B cell (primary cell): ENCODE data around the gene EEF1B2. TPM values are rescaled to one million over a fixed set of nuclear protein-coding genes. Genes with fewer than 3 reads are reported as not detected.
"Not testable (repeated sequence)": the region's sequence is repeated elsewhere in the genome, so short reads cannot be mapped to it uniquely, and the experiment has no call there.

ENCODE experiments used
- ATAC-seq: fragments of 200-7000 bp; cut with Tn5 transposase; one replicate; pipeline ENCODE4 v1.10.0; 2021; ENCODE audit warnings: low read depth, mild to moderate bottlenecking, moderate number of reproducible peaks, moderate library complexity
- CTCF ChIA-PET: fragments of 350-600 bp; sonication (Branson Sonifier 250); formaldehyde crosslinking; loops from one replicate; lab custom pipeline; 2021; ENCODE audit warnings: antibody characterized with exemption, inconsistent platforms; lab: Charles Lee
- POLR2A ChIA-PET: fragments of 350-600 bp; sonication (Branson Sonifier 250); formaldehyde crosslinking; loops from one replicate; lab custom pipeline; 2021; ENCODE audit warnings: antibody characterized with exemption; lab: Charles Lee
- DNase-seq: peaks from one replicate; pipeline ENCODE4 v3.0.0; 2013
- H2AFZ ChIP-seq: 2 replicates; pipeline ENCODE4 v1.6.1; 2012; ENCODE audit warnings: mild to moderate bottlenecking, low read depth, low read length; ENCODE audit not compliant: insufficient read depth, poor library complexity, severe bottlenecking
- H3K27ac ChIP-seq, 2 donors: 1 replicate in 1 of 2; 2 replicates in 1 of 2; pipeline ENCODE4 v1.5.1; 2012 to 2013; ENCODE audit warnings: low read length in 2 of 2, mild to moderate bottlenecking in 2 of 2, moderate library complexity in 1 of 2
- H3K27me3 ChIP-seq, 4 experiments: fragments of 200-600 bp in 1 of 4; sonication (generic) in 1 of 4; replicated peaks in 1 of 4; 1 replicate in 2 of 4; 2 replicates in 2 of 4; pipeline versions ENCODE4 v1.6.1 to v1.7.0; 2013 to 2016; ENCODE audit warnings: low read length in 3 of 4, mild to moderate bottlenecking in 2 of 4, mixed read lengths in 1 of 4, moderate library complexity in 1 of 4; ENCODE audit not compliant: insufficient read depth in 4 of 4, control insufficient read depth in 3 of 4; ENCODE audit errors: control extremely low read depth in 1 of 4
- H3K36me3 ChIP-seq, 2 experiments: replicated peaks in 1 of 2; 1 replicate in 1 of 2; 2 replicates in 1 of 2; pipeline versions ENCODE4 v1.6.1 to v1.7.1; 2013; ENCODE audit warnings: low read length in 1 of 2; ENCODE audit not compliant: insufficient read depth in 2 of 2, control insufficient read depth in 1 of 2; ENCODE audit errors: control extremely low read depth in 1 of 2, extremely low read depth in 1 of 2
- H3K4me1 ChIP-seq, 2 donors: fragments of 200-600 bp in 1 of 2; sonication (generic) in 1 of 2; 1 replicate in 1 of 2; 2 replicates in 1 of 2; pipeline versions ENCODE4 v1.5.1 to v1.6.1; 2013 to 2017; ENCODE audit warnings: low read length in 2 of 2; ENCODE audit not compliant: control insufficient read depth in 2 of 2, insufficient read depth in 2 of 2
- H3K4me2 ChIP-seq: replicated peaks from 2 replicates; pipeline ENCODE3; 2012; ENCODE audit warnings: mild to moderate bottlenecking, low read depth, low read length; ENCODE audit not compliant: poor library complexity, severe bottlenecking
- H3K4me3 ChIP-seq, 5 experiments: fragments of 200-600 bp in 1 of 5; sonication (generic) in 1 of 5; 1 replicate in 3 of 5; 2 replicates in 2 of 5; pipeline versions ENCODE4 v1.5.1 to v1.7.0; 2011 to 2016; ENCODE audit warnings: low read length in 4 of 5, mild to moderate bottlenecking in 4 of 5, low read depth in 2 of 5, control low read depth in 1 of 5, moderate library complexity in 1 of 5; ENCODE audit not compliant: insufficient read depth in 1 of 5; ENCODE audit errors: control extremely low read depth in 1 of 5, extremely low read depth in 1 of 5
- H3K79me2 ChIP-seq: fragments of 200-600 bp; sonication (generic); one replicate; pipeline ENCODE4 v1.6.0; 2016; ENCODE audit warnings: low read length; ENCODE audit not compliant: control insufficient read depth, insufficient read depth
- H3K9ac ChIP-seq: fragments of 200-600 bp; sonication (generic); 2 replicates; pipeline ENCODE4 v1.6.1; 2017; ENCODE audit warnings: mild to moderate bottlenecking, low read length, moderate library complexity
- H3K9me3 ChIP-seq, 3 donors: one replicate each; pipeline versions ENCODE4 v1.6.1 to v1.7.1; 2013; ENCODE audit warnings: low read length in 2 of 3; ENCODE audit not compliant: control insufficient read depth in 2 of 3, insufficient read depth in 1 of 3; ENCODE audit errors: control extremely low read depth in 1 of 3
- H4K20me1 ChIP-seq: 2 replicates; pipeline ENCODE4 v1.6.0; 2012; ENCODE audit warnings: mild to moderate bottlenecking, low read length; ENCODE audit not compliant: insufficient read depth, control insufficient read depth, poor library complexity, severe bottlenecking
- H3K27ac Mint-ChIP-seq: one replicate; pipeline ENCODE4 v1.8.0; 2021; ENCODE audit warnings: mixed read lengths
- H3K27me3 Mint-ChIP-seq: one replicate; pipeline ENCODE4 v1.8.0; 2021; ENCODE audit warnings: mixed read lengths
- H3K4me1 Mint-ChIP-seq: one replicate; pipeline ENCODE4 v1.8.0; 2021; ENCODE audit warnings: mixed read lengths
- H3K4me3 Mint-ChIP-seq: one replicate; pipeline ENCODE4 v1.8.0; 2021; ENCODE audit warnings: mixed read lengths
- H3K9me3 Mint-ChIP-seq: one replicate; pipeline ENCODE4 v1.8.0; 2022; ENCODE audit warnings: mixed read lengths; ENCODE audit not compliant: insufficient read depth
- EZH2 ChIP-seq: IDR thresholded peaks from 2 replicates; pipeline ENCODE4 v1.6.1; 2012; ENCODE audit warnings: borderline replicate concordance, low read depth, mild to moderate bottlenecking, moderate library complexity, low read length; ENCODE audit not compliant: insufficient read depth, poor library complexity, severe bottlenecking
- WGBS: methylation state at CpG from one replicate; pipeline ENCODE4 v1.1.5; 2013; ENCODE audit warnings: missing lambda C conversion rate; ENCODE audit not compliant: insufficient coverage; 5-methylcytosine and 5-hydroxymethylcytosine counted together
- intact Hi-C: fragments of 100-400 bp; cut with micrococcal nuclease; formaldehyde crosslinking; loops from one replicate; pipeline ENCODE4 v1.10.0; 2022
- polyA plus RNA-seq: library from polyadenylated mRNA; depleted of rRNA; stranded (reverse); fragments of >200 nt; gene quantifications from 2 replicates; pipeline ENCODE4 v1.2.3, GENCODE V29; 2012
- total RNA-seq, 2 donors: library from RNA; stranded (reverse); fragments of 120-200 nt in 1 of 2; gene quantifications; 1 replicate in 1 of 2; 2 replicates in 1 of 2; pipeline versions ENCODE4 v1.2.3 to v1.2.4, GENCODE V29; 2013 to 2022
- TF ChIP-seq, protein P1 (sequence below): fragments of 200-600 bp; IDR thresholded peaks from one replicate; pipeline ENCODE4 v1.8.0; 2022; ENCODE audit warnings: antibody characterized with exemption, mild to moderate bottlenecking

The EEF1B2 gene
- total and polyA plus RNA-seq, 2 donors (not counting 1 experiment from before 2014, with no cell fraction given) = 815 to 862 TPM

DNA sequence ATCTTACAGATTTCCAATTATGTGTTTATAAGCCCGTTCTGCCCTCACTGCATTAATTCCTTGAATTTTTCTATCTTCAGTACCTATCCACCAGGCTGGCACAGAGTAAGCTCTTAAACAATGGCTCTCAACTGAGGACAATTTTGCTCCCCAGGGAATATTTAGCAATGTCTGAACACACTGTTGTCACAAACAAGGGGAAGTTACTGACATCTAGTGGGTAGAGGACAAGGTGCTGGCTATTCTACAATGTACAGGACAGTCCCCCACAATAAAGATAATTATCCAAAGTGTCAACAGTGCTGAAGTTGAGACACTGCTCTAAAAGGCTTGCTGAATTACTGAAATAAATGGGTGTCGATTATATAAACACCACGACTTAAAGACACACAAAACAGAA, 5.5 kb upstream of the EEF1B2 start:
- H3K9me3 ChIP-seq = no peaks in the 10 kb centered on the region
- DNase-seq (no peak), ATAC-seq (no peak)
- H3K4me3 Mint-ChIP-seq = no peak overlapping the region
- H3K9ac ChIP-seq = no peak overlapping the region
- ChIA-PET CTCF (interaction anchor here (1.0 to 1.1 kb wide), 3 partner anchors 9 to 68 kb away, joined by 3 read pairs; partner anchors contain the start of gene INO80D), POLR2A (no interaction called here)
- peaks cover 30% of the 10 kb centered on the region for H3K4me1 Mint-ChIP-seq
- H3K27me3 ChIP-seq = no peaks in the 10 kb centered on the region
- H3K27ac ChIP-seq = no peak overlapping the region
- peaks cover 68% of the 10 kb centered on the region for H3K79me2 ChIP-seq
- H3K4me3 ChIP-seq = no peak overlapping the region
- H3K4me1 ChIP-seq = peaks cover 7 to 11% of the 10 kb centered on the region in 2 donors
- no peaks in the 10 kb centered on the region for H3K9me3 Mint-ChIP-seq
- intact Hi-C loops = no loop called here
- H3K36me3 ChIP-seq = peaks cover 4 to 17% of the 10 kb centered on the region in 2 experiments
- H4K20me1 ChIP-seq = peaks cover 33% of the 10 kb centered on the region
- TF ChIP-seq, protein P1, sequence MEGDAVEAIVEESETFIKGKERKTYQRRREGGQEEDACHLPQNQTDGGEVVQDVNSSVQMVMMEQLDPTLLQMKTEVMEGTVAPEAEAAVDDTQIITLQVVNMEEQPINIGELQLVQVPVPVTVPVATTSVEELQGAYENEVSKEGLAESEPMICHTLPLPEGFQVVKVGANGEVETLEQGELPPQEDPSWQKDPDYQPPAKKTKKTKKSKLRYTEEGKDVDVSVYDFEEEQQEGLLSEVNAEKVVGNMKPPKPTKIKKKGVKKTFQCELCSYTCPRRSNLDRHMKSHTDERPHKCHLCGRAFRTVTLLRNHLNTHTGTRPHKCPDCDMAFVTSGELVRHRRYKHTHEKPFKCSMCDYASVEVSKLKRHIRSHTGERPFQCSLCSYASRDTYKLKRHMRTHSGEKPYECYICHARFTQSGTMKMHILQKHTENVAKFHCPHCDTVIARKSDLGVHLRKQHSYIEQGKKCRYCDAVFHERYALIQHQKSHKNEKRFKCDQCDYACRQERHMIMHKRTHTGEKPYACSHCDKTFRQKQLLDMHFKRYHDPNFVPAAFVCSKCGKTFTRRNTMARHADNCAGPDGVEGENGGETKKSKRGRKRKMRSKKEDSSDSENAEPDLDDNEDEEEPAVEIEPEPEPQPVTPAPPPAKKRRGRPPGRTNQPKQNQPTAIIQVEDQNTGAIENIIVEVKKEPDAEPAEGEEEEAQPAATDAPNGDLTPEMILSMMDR = no peak
- no peak for TF ChIP-seq EZH2
- H3K27ac Mint-ChIP-seq = no peak overlapping the region
- no peak overlapping the region for H2AFZ ChIP-seq
- H3K4me2 ChIP-seq = no peak overlapping the region
- WGBS = no CpG with 5 or more reads among the region's 3 CpGs
- H3K27me3 Mint-ChIP-seq = no peaks in the 10 kb centered on the region

DNA sequence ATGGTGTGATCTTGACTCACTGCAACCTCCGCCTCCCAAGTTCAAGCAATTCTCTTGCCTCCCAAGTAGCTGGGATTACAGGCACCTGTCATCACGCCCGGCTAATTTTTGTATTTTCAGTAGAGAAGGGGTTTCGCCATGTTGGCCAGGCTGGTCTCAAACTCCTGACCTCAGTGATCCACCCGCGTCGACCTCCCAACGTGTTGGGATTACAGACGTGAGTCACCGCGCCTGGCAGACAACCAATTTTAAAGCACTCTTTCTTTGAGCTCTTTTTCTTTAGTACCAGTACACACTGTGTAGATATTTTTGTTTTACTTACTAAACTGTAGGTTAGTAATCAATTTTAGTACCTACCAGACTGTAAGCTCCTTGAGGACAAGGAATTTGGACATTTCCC, 2.7 kb upstream of the EEF1B2 start:
- POLR2A ChIA-PET = interaction anchor here (1.1 kb wide), 1 partner anchor 71 kb away, joined by 3 read pairs; the partner anchor contains the start of gene INO80D
- not testable (repeated sequence) for H3K27ac ChIP-seq
- CTCF ChIA-PET = interaction anchor here (0.9 kb wide), 1 partner anchor 144 kb away, joined by 3 read pairs; no protein-coding TSS in a partner anchor

More for the DNA sequence above, 2.7 kb upstream of the EEF1B2 start:
- H3K4me2 ChIP-seq, ATAC-seq, H3K4me3 ChIP-seq, DNase-seq, H3K9me3 ChIP-seq, H2AFZ ChIP-seq, H3K9me3 Mint-ChIP-seq, H3K9ac ChIP-seq, H3K27me3 ChIP-seq, H3K27me3 Mint-ChIP-seq, H3K27ac Mint-ChIP-seq: not testable (repeated sequence)
- Mint-ChIP-seq H3K4me3 (peak overlapping the region; percentile 45), H3K4me1 (peaks cover 42% of the 10 kb centered on the region)
- Histone ChIP-seq H3K36me3 (peaks cover 5 to 13% of the 10 kb centered on the region in 2 experiments), H3K79me2 (peaks cover 79% of the 10 kb centered on the region), H3K4me1 (peaks cover 17 to 23% of the 10 kb centered on the region in 2 donors), H4K20me1 (peaks cover 36% of the 10 kb centered on the region)
- 96% methylated on average over 10 of the region's 11 CpGs for WGBS
- intact Hi-C loops = loop anchor here (5.0 kb wide), 1 partner anchor 1555 kb away; the partner anchor contains the start of gene CCNYL1
